HG02970 (cell line): Measurements from ENCODE around the gene LRRC8D.
"Not testable (repeated sequence)": the region's sequence is repeated elsewhere in the genome, so short reads cannot be mapped to it uniquely, and the experiment has no call there.

Source experiments
- ATAC-seq: cut with Tn5 transposase; IDR thresholded peaks from one replicate; pipeline ENCODE4 v1.9.1; 2021; ENCODE audit warnings: mild to moderate bottlenecking, moderate library complexity, moderate number of reproducible peaks; ENCODE audit not compliant: unreplicated experiment, low FRiP score

Gene LRRC8D

GRCh38 chr1:89982846-89983245 lies 162.0 kb downstream of the LRRC8D start:
- ATAC-seq = not testable (repeated sequence)

- ATAC-seq = not testable (repeated sequence)
Measured at GRCh38 chr1:89984564-89985116, 163.8 kb downstream of the LRRC8D start.

GRCh38 chr1:89986020-89986419 lies 165.2 kb downstream of the LRRC8D start:
- no peak for ATAC-seq
